Stimulated activated CD4-positive, alpha-beta T cell treated with anti-CD3 and anti-CD28 coated beads, Interleukin-1b, Interleukin-23, amount 100 ng/mL, for 48 hours (primary cell): ENCODE measurements around the gene FAM180A.
"Not testable (repeated sequence)": the region's sequence is repeated elsewhere in the genome, so short reads cannot be mapped to it uniquely, and the experiment has no call there.

Experiments
- DNase-seq: peaks from one replicate; pipeline ENCODE4 v3.0.0-alpha.2; 2020

Gene FAM180A

GRCh38 chr7:135748770-135749169 is at the start of gene FAM180A:
FAM180A (minus strand) TSS chr7:135748813; CDS start chr7:135748580, 233 bp downstream.
- no peak for DNase-seq

GRCh38 chr7:135798095-135798494 is 49.5 kb upstream of the FAM180A start:
- no peak for DNase-seq

GRCh38 chr7:135795846-135796570 is 47.4 kb upstream of the FAM180A start:
- DNase-seq = no peak

GRCh38 chr7:135793841-135794240 is 45.2 kb upstream of the FAM180A start:
- DNase-seq = no peak

- no peak for DNase-seq
Observed at GRCh38 chr7:135792866-135793265, 44.3 kb upstream of the FAM180A start.

- DNase-seq = no peak
Observed at GRCh38 chr7:135792363-135792668, 43.7 kb upstream of the FAM180A start.

GRCh38 chr7:135791543-135792362 is 43.1 kb upstream of the FAM180A start:
- DNase-seq = no peak

- no peak for DNase-seq
Observed at GRCh38 chr7:135790371-135790977, 41.9 kb upstream of the FAM180A start.

GRCh38 chr7:135789956-135790355 is 41.3 kb upstream of the FAM180A start:
- DNase-seq = no peak

- no peak for DNase-seq
Observed at GRCh38 chr7:135789431-135789830, 40.8 kb upstream of the FAM180A start.

GRCh38 chr7:135786911-135787310 is 38.3 kb upstream of the FAM180A start:
- no peak for DNase-seq

- DNase-seq = no peak
Observed at GRCh38 chr7:135785065-135785464, 36.5 kb upstream of the FAM180A start.

GRCh38 chr7:135784013-135784412 is 35.4 kb upstream of the FAM180A start:
- no peak for DNase-seq

- DNase-seq = no peak
Observed at GRCh38 chr7:135782801-135783200, 34.2 kb upstream of the FAM180A start.

- no peak for DNase-seq
Observed at GRCh38 chr7:135782377-135782776, 33.8 kb upstream of the FAM180A start.

- DNase-seq = no peak
Observed at GRCh38 chr7:135777626-135778398, 29.2 kb upstream of the FAM180A start.

GRCh38 chr7:135775915-135776314 is 27.3 kb upstream of the FAM180A start:
- DNase-seq = not testable (repeated sequence)

GRCh38 chr7:135775230-135775629 is 26.6 kb upstream of the FAM180A start:
- DNase-seq = no peak

GRCh38 chr7:135774284-135774683 is 25.7 kb upstream of the FAM180A start:
- DNase-seq = no peak

GRCh38 chr7:135773464-135773863 is 24.9 kb upstream of the FAM180A start:
- no peak for DNase-seq

GRCh38 chr7:135772639-135773222 is 24.1 kb upstream of the FAM180A start:
- DNase-seq = no peak

- DNase-seq = no peak
Observed at GRCh38 chr7:135771961-135772638, 23.5 kb upstream of the FAM180A start.
